HUES6 (cell line): ENCODE results near the gene RIMS3.

Source experiments
- H3K27ac ChIP-seq: 2 replicates; pipeline ENCODE4 v1.7.0; 2013; ENCODE audit warnings: low read depth, mild to moderate bottlenecking, low read length, inconsistent platforms
- H3K27me3 ChIP-seq: 2 replicates; pipeline ENCODE4 v1.6.1; 2013; ENCODE audit warnings: low read length; ENCODE audit not compliant: control insufficient read depth, insufficient read depth
- H3K36me3 ChIP-seq: 2 replicates; pipeline ENCODE4 v1.6.1; 2013; ENCODE audit warnings: low read length; ENCODE audit not compliant: control insufficient read depth, insufficient read depth
- H3K4me1 ChIP-seq: 2 replicates; pipeline ENCODE4 v1.6.1; 2013; ENCODE audit warnings: low read length; ENCODE audit not compliant: control insufficient read depth, insufficient read depth
- H3K4me3 ChIP-seq: 2 replicates; pipeline ENCODE4 v1.5.1; 2013; ENCODE audit warnings: low read depth, low read length
- H3K9ac ChIP-seq: one replicate; pipeline ENCODE4 v1.6.1; 2013; ENCODE audit warnings: mild to moderate bottlenecking, low read length
- H3K9me3 ChIP-seq: 2 replicates; pipeline ENCODE4 v1.6.1; 2013; ENCODE audit warnings: low read depth, low read length; ENCODE audit not compliant: control insufficient read depth, insufficient read depth

The RIMS3 gene

DNA sequence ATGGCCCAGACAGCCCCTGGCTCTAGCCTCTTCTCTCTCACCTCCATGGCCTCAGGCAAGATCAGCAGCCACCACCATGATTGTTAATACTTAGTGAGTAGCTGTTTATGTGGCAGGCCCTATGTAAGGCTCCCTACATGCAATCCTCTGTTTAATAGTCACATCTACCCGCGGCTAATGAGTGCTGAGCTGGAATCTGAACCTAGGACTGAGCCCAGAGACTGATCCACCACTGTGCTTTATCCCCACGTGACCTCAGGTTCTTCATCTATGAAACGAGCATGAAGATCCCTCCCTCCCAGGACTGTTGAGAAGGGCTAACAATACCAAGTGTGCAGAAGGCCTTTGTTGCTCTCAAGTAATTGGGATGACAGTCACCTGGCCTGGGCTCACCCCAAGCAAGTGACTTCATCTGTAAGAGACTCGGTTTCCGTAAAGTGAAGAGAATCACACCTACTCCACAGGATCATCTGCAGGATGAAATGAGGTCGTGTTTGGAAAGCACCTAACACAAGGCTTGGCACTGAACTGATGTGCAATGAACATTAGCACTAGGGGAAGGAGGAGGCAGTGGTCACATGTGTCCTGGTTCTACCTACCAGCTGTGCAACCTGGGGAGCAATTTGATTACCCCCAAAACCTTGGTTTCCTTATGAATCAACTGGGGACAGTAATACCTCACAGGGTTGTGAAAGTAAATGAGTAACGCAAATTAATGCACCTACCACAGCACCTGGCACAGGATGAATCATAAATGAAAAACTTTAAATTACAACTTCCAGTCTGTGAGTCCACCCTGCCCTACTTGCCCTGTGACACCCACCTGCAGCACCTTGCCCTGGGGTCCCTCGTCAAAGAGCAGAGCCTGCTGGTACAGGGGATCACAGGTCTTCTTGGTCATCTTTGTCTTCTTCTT, 37.2 kb downstream of the RIMS3 start:
- peaks cover 3% of the 10 kb centered on the region for H3K36me3 ChIP-seq
- H3K27me3 ChIP-seq: no peaks in the 10 kb centered on the region
- no peaks in the 10 kb centered on the region; the same call in 1 of the 2 replicates for H3K4me1 ChIP-seq
- H3K9me3 ChIP-seq: no peaks in the 10 kb centered on the region
- H3K27ac ChIP-seq: no peak overlapping the region
- no peak overlapping the region for H3K4me3 ChIP-seq
- H3K9ac ChIP-seq: no peak overlapping the region

DNA sequence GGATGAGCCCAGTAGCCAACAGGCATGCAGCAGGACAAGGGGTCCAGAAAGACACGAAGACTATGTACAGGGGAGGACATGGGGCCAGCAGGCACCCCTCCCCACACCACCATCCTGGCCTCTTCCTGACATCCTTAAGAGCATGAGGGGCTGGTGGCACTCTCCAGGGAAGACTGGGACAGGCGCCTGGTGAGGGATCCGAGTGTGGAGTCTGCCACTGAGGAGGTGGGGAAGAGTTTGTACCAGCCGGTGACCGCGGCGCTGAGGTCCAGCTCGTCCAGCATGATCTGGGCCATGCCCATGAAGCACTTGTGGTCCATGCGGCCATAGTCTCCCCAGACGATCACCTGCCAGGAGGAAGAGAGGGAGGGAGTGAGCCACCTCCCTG, 39.1 kb downstream of the RIMS3 start:
- Histone ChIP-seq H3K27ac (no peak overlapping the region), H3K9me3 (no peaks in the 10 kb centered on the region), H3K4me1 (no peaks in the 10 kb centered on the region; the same call in 1 of the 2 replicates), H3K36me3 (peaks cover 3% of the 10 kb centered on the region), H3K9ac (no peak overlapping the region), H3K4me3 (no peak overlapping the region), H3K27me3 (no peaks in the 10 kb centered on the region)

DNA sequence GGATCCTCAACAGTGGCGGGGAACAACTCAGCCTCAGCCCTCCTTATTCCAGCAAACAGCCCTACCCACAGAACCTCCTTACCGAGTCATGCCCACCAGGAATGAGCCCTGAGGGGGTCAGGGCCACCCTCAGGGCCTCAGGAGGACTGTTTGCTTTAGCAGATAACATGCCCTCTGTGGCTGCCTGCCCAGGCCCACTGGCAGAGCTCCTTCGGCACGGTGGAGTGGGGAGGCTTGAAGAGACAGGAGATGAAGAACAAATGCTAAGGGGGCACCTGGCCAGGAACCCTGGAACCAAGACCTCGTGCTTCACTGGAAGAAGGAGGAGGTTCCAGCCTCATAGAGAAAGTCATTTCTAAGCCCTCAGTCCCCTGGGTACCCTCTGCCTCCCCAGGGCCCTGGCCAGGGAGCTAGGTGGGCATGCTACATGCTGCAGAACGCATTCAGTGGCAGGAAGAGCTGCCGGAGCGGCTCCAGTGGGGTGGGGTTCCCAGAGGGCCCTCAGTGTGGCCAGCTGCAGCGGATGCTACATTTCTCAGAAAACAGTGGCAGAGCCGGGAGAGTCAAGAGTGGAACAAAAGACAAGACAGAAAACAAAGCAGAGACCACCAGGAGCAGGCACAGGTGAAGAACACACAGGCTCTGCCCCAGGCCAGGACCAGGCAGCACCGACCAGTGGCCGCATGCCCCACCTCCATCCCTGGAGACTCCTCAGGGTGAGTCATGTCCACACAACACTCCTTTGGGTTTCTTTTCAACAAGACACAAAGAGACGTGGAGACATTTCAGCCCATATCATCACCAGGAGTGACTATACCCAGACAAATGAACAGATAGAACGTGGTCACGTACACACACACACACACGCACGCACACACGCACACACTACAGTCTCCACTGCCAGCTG, 39.8 kb downstream of the RIMS3 start:
- Histone ChIP-seq H3K4me3 (no peak overlapping the region), H3K4me1 (no peaks in the 10 kb centered on the region; the same call in 1 of the 2 replicates), H3K9me3 (no peaks in the 10 kb centered on the region), H3K36me3 (peaks cover 3% of the 10 kb centered on the region), H3K27me3 (no peaks in the 10 kb centered on the region), H3K27ac (no peak overlapping the region), H3K9ac (no peak overlapping the region)

DNA sequence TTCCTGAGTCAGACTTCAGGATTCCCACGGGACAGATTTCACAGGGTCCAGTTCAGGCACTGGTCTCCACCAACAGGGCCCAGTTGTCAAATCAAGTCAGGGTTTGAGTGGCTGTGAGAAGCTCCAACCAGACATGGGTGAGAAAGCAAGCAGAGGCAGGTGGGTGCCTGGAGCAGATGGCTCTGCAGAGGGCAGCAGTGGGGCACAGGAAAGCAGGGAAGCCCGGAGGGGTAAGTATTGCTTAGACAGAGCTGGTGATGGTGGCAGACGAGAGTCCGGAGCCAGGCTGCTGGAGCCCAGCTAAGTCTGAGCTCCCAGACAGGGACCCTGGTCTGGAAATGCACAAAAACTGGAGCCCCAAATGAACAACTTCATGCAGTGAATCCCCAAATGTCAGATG, 40.4 kb downstream of the RIMS3 start:
- Histone ChIP-seq H3K9ac (no peak overlapping the region), H3K4me3 (no peak overlapping the region), H3K27me3 (no peaks in the 10 kb centered on the region), H3K36me3 (peaks cover 3% of the 10 kb centered on the region), H3K9me3 (no peaks in the 10 kb centered on the region), H3K27ac (no peak overlapping the region), H3K4me1 (no peaks in the 10 kb centered on the region)

DNA sequence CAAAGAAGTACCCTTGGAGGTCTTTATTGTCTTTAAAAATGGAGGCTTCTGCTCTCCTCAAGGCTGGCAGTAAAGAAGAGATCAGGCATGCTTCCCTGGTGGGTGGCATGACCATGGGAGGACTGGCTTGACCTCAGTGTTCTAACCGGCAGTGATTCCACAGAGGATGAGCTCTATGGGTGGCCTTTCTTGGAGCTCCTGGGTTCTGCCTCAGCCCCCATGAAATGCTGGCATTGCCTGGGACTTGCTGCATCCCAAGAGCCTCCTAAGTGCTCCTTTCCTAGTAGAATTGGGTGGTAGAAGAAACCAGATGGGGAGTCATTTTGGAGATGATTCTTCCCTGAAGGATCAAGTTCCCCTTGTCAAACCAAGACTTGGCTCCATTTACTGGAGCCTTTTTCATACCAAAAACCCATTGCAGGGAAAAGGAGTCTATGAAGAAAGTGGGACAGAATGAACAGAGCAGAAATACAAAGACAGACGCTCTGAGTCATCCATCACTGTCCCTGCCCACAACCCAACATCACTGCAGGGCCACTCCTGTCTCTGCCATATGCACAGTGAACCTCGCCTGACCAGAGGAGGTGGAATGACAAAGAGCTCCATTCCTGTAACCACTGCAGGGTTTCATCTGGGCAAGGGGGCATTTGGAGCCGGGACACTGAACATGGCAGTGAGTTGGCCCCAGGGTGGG, 42.4 kb downstream of the RIMS3 start:
- Histone ChIP-seq H3K4me1 (no peaks in the 10 kb centered on the region), H3K27ac (no peak overlapping the region), H3K9ac (no peak overlapping the region), H3K4me3 (no peak overlapping the region), H3K9me3 (no peaks in the 10 kb centered on the region), H3K27me3 (no peaks in the 10 kb centered on the region), H3K36me3 (peaks cover 3% of the 10 kb centered on the region; the same call in 1 of the 2 replicates)

DNA sequence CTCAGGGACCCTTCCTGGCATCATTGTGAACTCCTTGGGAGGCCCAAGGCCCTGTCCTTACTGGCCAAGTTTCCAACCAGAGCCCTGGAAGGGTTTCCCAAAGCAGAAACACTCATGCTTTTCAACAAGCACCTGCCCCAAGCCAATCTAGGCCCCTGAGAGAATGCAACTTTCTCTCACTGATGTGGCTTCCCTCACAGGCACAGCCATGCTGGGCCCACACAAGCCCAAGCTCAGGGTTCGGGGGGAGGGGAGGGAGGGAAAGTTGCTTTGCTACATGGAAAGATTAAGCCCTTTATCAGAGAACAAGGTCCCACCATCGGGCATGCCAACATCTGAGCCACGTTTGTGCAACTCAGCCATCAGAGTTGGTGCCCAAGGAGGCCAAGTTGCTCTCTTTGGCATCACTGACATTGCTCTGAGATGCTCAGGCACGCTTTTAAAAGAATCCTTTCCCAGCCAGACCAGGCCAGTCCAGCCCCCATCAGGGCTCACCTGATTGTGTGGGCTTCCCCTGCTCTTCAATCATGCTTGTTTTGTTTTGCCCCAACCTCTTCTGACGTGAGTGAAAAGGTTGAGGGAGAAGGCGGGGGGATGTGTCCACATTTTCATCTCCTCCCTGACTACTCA, 43.5 kb downstream of the RIMS3 start:
- Histone ChIP-seq H3K27me3 (no peaks in the 10 kb centered on the region), H3K9me3 (no peaks in the 10 kb centered on the region), H3K27ac (no peak overlapping the region), H3K36me3 (peaks cover 3% of the 10 kb centered on the region; the same call in 1 of the 2 replicates), H3K4me3 (no peak overlapping the region), H3K4me1 (no peaks in the 10 kb centered on the region), H3K9ac (no peak overlapping the region)

DNA sequence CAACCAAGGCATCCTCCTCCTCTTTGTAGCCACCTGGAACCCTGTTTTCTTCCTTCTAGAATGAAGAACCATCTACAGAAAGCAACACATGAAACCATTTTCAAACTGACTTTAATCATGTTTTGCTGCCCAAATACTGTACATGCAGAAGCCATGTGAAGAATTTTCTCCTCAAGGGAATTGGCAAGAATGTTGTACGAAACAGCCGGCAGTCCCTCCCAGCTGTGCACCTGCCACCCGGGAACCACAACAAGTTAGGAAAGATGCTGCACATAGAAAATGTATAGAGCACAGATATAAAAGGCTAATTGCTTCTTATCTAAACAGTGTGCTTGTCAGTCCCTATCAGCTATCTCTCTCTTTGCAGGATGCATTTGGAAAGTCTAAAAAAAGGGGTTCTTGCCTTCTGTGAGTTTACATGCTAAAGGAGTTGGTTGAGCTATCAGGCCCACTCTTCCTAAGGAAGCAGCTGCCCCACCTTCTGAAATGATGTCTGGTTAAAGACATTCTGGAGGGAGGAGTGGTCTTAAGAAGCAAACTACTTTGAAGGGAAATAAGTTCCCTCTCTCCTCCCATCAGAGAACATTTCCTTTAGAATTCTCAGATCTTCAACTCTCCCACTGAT, 44.8 kb downstream of the RIMS3 start:
- H3K9me3 ChIP-seq: no peaks in the 10 kb centered on the region
- H3K27me3 ChIP-seq: no peaks in the 10 kb centered on the region
- no peak overlapping the region for H3K27ac ChIP-seq
- H3K9ac ChIP-seq: no peak overlapping the region
- no peaks in the 10 kb centered on the region for H3K36me3 ChIP-seq
- H3K4me3 ChIP-seq: no peak overlapping the region
- no peaks in the 10 kb centered on the region for H3K4me1 ChIP-seq

DNA sequence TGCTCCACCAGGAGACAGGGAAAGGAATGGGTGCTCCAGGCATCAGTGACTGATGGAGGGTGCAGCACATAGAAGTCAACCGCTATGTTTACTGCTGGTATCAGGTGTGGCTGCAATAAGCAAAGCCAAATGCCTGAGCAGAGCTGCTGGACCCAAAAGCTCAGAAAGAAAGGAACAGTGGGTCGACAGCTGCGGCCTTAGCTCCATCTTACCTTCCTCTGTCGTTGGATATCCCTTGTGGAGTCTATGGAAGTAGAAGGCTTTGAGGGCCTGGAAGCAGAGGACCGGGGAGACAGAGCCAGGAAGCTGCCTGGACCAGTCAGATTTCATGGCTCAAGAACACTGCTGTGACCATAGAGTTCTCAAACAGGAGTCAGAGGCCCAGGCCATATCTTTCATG, 45.3 kb downstream of the RIMS3 start:
- no peaks in the 10 kb centered on the region for H3K9me3 ChIP-seq
- no peaks in the 10 kb centered on the region for H3K27me3 ChIP-seq
- H3K4me3 ChIP-seq: no peak overlapping the region
- H3K9ac ChIP-seq: no peak overlapping the region
- H3K36me3 ChIP-seq: no peaks in the 10 kb centered on the region
- no peaks in the 10 kb centered on the region for H3K4me1 ChIP-seq
- no peak overlapping the region for H3K27ac ChIP-seq

DNA sequence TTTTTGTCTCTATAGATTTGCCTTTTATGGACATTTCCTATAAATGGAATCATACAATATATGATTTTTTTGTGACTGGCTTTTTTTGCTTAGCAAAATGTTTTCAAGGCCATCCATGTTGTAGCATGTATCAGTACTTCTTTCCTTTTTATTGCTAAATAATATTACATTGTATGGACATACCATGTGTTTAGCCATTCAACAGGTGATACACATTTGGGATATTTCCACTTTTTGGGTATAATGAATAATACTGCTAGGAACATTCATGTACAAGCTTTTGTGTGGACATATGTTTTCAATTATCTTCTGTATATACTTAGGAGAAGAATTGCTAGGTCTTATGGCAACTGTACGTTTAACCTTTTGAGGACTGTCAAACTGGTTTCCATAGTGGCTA, 47.4 kb downstream of the RIMS3 start:
- no peak overlapping the region for H3K27ac ChIP-seq
- no peak overlapping the region for H3K9ac ChIP-seq
- H3K36me3 ChIP-seq: no peaks in the 10 kb centered on the region
- H3K9me3 ChIP-seq: no peaks in the 10 kb centered on the region
- H3K4me3 ChIP-seq: no peak overlapping the region
- H3K27me3 ChIP-seq: no peaks in the 10 kb centered on the region
- H3K4me1 ChIP-seq: no peaks in the 10 kb centered on the region

DNA sequence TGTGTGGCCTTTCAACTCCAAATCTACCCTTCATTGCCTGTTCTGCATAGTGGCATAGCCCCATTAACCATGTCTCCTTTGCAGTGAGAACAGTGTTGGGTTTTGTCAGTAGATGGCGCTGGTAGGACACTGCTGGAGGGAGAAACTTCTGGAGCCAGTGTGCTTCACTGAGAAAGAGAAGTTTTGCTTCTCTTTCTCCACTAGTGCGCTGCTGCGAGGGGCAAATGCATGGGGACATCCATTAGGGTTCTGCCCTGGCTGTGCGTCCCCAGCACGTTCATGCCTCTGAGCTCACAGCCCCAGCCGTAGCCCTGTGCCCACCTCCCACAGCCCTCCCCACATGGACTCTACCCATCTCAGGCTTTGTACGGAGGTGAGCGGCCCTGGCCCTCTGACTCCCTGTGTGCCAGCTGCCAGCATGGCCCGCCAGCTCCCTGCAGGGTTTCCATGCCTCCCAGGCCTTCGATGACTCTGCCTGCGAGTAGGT, 53.1 kb downstream of the RIMS3 start:
- Histone ChIP-seq H3K27ac (no peak overlapping the region), H3K4me1 (no peaks in the 10 kb centered on the region), H3K9ac (no peak overlapping the region), H3K27me3 (no peaks in the 10 kb centered on the region), H3K36me3 (no peaks in the 10 kb centered on the region), H3K9me3 (no peaks in the 10 kb centered on the region), H3K4me3 (no peak overlapping the region)
